K562 (cell line): ENCODE measurements around the gene PRKAA1. TPM values are rescaled to one million over a fixed set of nuclear protein-coding genes. Genes with fewer than 3 reads are reported as not detected.
A peak's percentile ranks its signal among the peaks of the same experiment; 100 is the strongest.

Source experiments
- CSDE1 ChIP-seq, 2 experiments: fragments of 450-650 bp; IDR thresholded peaks; 2 replicates each; pipeline ENCODE4 v1.6.1; 2016; ENCODE audit warnings: mild to moderate bottlenecking in 1 of 2
- CXXC5 ChIP-seq: fragments of 250-450 bp; sonication (Bioruptor Pico); IDR thresholded peaks from 2 replicates; pipeline ENCODE4 v1.8.0; 2022; ENCODE audit warnings: inconsistent platforms, mild to moderate bottlenecking, moderate library complexity
- DACH1 ChIP-seq: fragments of 450-650 bp; IDR thresholded peaks from 2 replicates; pipeline ENCODE4 v1.6.1; 2018; ENCODE audit not compliant: partially characterized antibody
- FOSL1 ChIP-seq: fragments of 200-800 bp; sonication (Bioruptor generic); conservative IDR thresholded peaks from 2 replicates; pipeline ENCODE4 v1.6.1; 2016; ENCODE audit warnings: missing genetic modification characterization, missing compliant biosample characterization
- HDAC1 ChIP-seq, 2 experiments: fragments of 450-650 bp; IDR thresholded peaks; 2 replicates each; pipeline ENCODE4 v1.6.1; 2016 to 2017; ENCODE audit warnings: inconsistent platforms in 1 of 2, mild to moderate bottlenecking in 1 of 2, moderate library complexity in 1 of 2
- HNRNPUL1 ChIP-seq: fragments of 200-400 bp; formaldehyde crosslinking; IDR thresholded peaks from 2 replicates; pipeline ENCODE4 v1.6.1; 2017; ENCODE audit warnings: low read length
- LCOR ChIP-seq: sonication (generic); formaldehyde crosslinking; IDR thresholded peaks from 2 replicates; pipeline ENCODE4 v1.8.0; 2022; ENCODE audit warnings: mild to moderate bottlenecking, missing genetic modification reagents
- NONO ChIP-seq, 2 experiments: fragments of 200-400 bp in 1 of 2; fragments of 450-650 bp in 1 of 2; formaldehyde crosslinking in 1 of 2; IDR thresholded peaks; 2 replicates each; pipeline ENCODE4 v1.6.1; 2017; ENCODE audit warnings: low read depth in 2 of 2, mild to moderate bottlenecking in 2 of 2, moderate library complexity in 2 of 2, low read length in 1 of 2
- PML ChIP-seq: IDR thresholded peaks from 2 replicates; pipeline ENCODE4 v1.6.1; 2012; ENCODE audit warnings: low read length, inconsistent platforms
- POLR2AphosphoS2 ChIP-seq: IDR thresholded peaks from 2 replicates; pipeline ENCODE4 v1.6.1; 2012; ENCODE audit warnings: low read length, improper control_type of control experiment
- RBM34 ChIP-seq: fragments of 200-400 bp; formaldehyde crosslinking; IDR thresholded peaks from 2 replicates; pipeline ENCODE4 v1.6.1; 2018; ENCODE audit warnings: low read length, borderline replicate concordance; ENCODE audit not compliant: insufficient read depth
- SMAD4 ChIP-seq: fragments of 250-450 bp; sonication (Bioruptor Pico); conservative IDR thresholded peaks from 2 replicates; pipeline ENCODE4 v1.8.0; 2021; ENCODE audit warnings: inconsistent platforms, mild to moderate bottlenecking, moderate library complexity
- XRCC5 ChIP-seq: fragments of 200-400 bp; formaldehyde crosslinking; IDR thresholded peaks from 2 replicates; pipeline ENCODE4 v1.6.1; 2017; ENCODE audit warnings: low read depth, mild to moderate bottlenecking, low read length
- YY1 ChIP-seq, 3 experiments: IDR thresholded peaks; 2 replicates each; pipeline ENCODE4 v1.6.1; 2011; ENCODE audit warnings: low read length in 2 of 3, mild to moderate bottlenecking in 2 of 3, moderate library complexity in 2 of 3, borderline replicate concordance in 1 of 3, control low read depth in 1 of 3, low read depth in 1 of 3; ENCODE audit not compliant: insufficient read depth in 3 of 3, insufficient replicate concordance in 2 of 3, control insufficient read depth in 1 of 3, insufficient read length in 1 of 3; ENCODE audit errors: extremely low read depth in 1 of 3
- ZNF263 ChIP-seq: sonication (generic); formaldehyde crosslinking; IDR thresholded peaks from 2 replicates; pipeline ENCODE4 v1.8.0; 2022; ENCODE audit warnings: mild to moderate bottlenecking, missing genetic modification reagents, borderline replicate concordance
- ZNF561 ChIP-seq: fragments of 450-650 bp; formaldehyde crosslinking; conservative IDR thresholded peaks from 2 replicates; pipeline ENCODE4 v1.4.0; 2020; ENCODE audit warnings: mild to moderate bottlenecking, moderate library complexity
- polyA plus RNA-seq, 8 experiments: library from polyadenylated mRNA; depleted of rRNA in 4 of 8; stranded (reverse) in 5 of 8; unstranded in 3 of 8; fragments of >200 nt; fragmentation: Nextera tagmentation in 2 of 8; fragmentation: Illumina TruSeq in 1 of 8; extraction: Ambion mirVana in 2 of 8; extraction: Trizol in 1 of 8; gene quantifications; 2 replicates each; pipeline versions ENCODE4 v1.2.1 to v1.2.3, GENCODE V29; 2011 to 2014; ENCODE audit warnings: inconsistent platforms in 1 of 8, missing spikeins in 1 of 8
- total RNA-seq, 7 experiments: library from RNA; depleted of rRNA in 6 of 7; stranded (reverse); fragments of >200 nt in 6 of 7; fragmentation: Illumina TruSeq in 2 of 7; extraction: Trizol in 2 of 7; gene quantifications; 2 replicates each; pipeline versions ENCODE4 v1.2.1 to v1.2.3, GENCODE V29; 2011 to 2021; ENCODE audit warnings: low replicate concordance in 1 of 7
- TF ChIP-seq, protein P1 (sequence below), 2 experiments: fragments of 450-650 bp; IDR thresholded peaks; 2 replicates each; pipeline ENCODE4 v1.6.1; 2016
- TF ChIP-seq, protein P2 (sequence below), 2 experiments: fragments of 450-650 bp; formaldehyde crosslinking in 1 of 2; IDR thresholded peaks; 2 replicates each; pipeline versions ENCODE4 v1.4.0 to v1.6.1; 2014 to 2020; ENCODE audit warnings: mild to moderate bottlenecking in 2 of 2, borderline replicate concordance in 1 of 2, low read depth in 1 of 2

The PRKAA1 gene
- total and polyA plus RNA-seq, 9 of the 15 experiments (the other 6 are each of a cell fraction or from before 2014, with no cell fraction given), result 24.5 to 84.0 (median 51.4) TPM

GRCh38 chr5:40797273-40798011, 732 bp downstream of the PRKAA1 start (continued):
- TF ChIP-seq RBM34, result no peak
- no peak for TF ChIP-seq HNRNPUL1
- TF ChIP-seq, protein P1, sequence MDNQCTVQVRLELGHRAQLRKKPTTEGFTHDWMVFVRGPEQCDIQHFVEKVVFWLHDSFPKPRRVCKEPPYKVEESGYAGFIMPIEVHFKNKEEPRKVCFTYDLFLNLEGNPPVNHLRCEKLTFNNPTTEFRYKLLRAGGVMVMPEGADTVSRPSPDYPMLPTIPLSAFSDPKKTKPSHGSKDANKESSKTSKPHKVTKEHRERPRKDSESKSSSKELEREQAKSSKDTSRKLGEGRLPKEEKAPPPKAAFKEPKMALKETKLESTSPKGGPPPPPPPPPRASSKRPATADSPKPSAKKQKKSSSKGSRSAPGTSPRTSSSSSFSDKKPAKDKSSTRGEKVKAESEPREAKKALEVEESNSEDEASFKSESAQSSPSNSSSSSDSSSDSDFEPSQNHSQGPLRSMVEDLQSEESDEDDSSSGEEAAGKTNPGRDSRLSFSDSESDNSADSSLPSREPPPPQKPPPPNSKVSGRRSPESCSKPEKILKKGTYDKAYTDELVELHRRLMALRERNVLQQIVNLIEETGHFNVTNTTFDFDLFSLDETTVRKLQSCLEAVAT (IDR thresholded peaks at IDR 0.05), result no peak
- no peak for TF ChIP-seq FOSL1 (tag)
- no peak for TF ChIP-seq DACH1
- TF ChIP-seq, protein P2, sequence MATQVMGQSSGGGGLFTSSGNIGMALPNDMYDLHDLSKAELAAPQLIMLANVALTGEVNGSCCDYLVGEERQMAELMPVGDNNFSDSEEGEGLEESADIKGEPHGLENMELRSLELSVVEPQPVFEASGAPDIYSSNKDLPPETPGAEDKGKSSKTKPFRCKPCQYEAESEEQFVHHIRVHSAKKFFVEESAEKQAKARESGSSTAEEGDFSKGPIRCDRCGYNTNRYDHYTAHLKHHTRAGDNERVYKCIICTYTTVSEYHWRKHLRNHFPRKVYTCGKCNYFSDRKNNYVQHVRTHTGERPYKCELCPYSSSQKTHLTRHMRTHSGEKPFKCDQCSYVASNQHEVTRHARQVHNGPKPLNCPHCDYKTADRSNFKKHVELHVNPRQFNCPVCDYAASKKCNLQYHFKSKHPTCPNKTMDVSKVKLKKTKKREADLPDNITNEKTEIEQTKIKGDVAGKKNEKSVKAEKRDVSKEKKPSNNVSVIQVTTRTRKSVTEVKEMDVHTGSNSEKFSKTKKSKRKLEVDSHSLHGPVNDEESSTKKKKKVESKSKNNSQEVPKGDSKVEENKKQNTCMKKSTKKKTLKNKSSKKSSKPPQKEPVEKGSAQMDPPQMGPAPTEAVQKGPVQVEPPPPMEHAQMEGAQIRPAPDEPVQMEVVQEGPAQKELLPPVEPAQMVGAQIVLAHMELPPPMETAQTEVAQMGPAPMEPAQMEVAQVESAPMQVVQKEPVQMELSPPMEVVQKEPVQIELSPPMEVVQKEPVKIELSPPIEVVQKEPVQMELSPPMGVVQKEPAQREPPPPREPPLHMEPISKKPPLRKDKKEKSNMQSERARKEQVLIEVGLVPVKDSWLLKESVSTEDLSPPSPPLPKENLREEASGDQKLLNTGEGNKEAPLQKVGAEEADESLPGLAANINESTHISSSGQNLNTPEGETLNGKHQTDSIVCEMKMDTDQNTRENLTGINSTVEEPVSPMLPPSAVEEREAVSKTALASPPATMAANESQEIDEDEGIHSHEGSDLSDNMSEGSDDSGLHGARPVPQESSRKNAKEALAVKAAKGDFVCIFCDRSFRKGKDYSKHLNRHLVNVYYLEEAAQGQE (IDR thresholded peaks at IDR 0.05; ENCODE audit: borderline replicate concordance), result no peak
- TF ChIP-seq, protein P2 (CRISPR knock-in tag; IDR thresholded peaks at IDR 0.05; ENCODE audit: low read depth), result no peak
- peak; percentile 90 for TF ChIP-seq ZNF263 (CRISPR knock-in tag)
- peak; percentile 63; the same call in 1 of the 2 replicates for TF ChIP-seq CXXC5
- no peak for TF ChIP-seq XRCC5
- TF ChIP-seq NONO (IDR thresholded peaks at IDR 0.05; ENCODE audit: low read depth in 2 of 2, low read length in 1 of 2), result no peak
- TF ChIP-seq CSDE1 (IDR thresholded peaks at IDR 0.05), result no peak
- peak in 1 of 2 experiments; percentile 80; a peak in 2 of 4 replicates for TF ChIP-seq HDAC1 (IDR thresholded peaks at IDR 0.05)
- no peak for TF ChIP-seq PML
- TF ChIP-seq SMAD4 (CRISPR knock-in tag), result no peak
- peak in 2 of 3 experiments; percentile 48 to 57 for TF ChIP-seq YY1 (IDR thresholded peaks at IDR 0.05; ENCODE audit: borderline replicate concordance in 1 of 3, control insufficient read depth in 1 of 3, extremely low read depth in 1 of 3, insufficient read depth in 3 of 3, insufficient read length in 1 of 3, insufficient replicate concordance in 2 of 3, low read depth in 1 of 3, low read length in 2 of 3)
- TF ChIP-seq ZNF561 (CRISPR knock-in tag), result no peak
- TF ChIP-seq LCOR (CRISPR knock-in tag), result 0 out of 2 replicates have a peak, but pooled peaks have one; percentile 51
- TF ChIP-seq POLR2AphosphoS2, result no peak
